ENCODE data around the gene KCNJ12. TPM values are rescaled to one million over a fixed set of nuclear protein-coding genes. Genes with fewer than 3 reads are reported as not detected.
"Not testable (repeated sequence)": the region's sequence is repeated elsewhere in the genome, so short reads cannot be mapped to it uniquely, and the experiment has no call there.

Gene KCNJ12
- total RNA-seq, 1 donor from 2014 or later = not detected

DNA sequence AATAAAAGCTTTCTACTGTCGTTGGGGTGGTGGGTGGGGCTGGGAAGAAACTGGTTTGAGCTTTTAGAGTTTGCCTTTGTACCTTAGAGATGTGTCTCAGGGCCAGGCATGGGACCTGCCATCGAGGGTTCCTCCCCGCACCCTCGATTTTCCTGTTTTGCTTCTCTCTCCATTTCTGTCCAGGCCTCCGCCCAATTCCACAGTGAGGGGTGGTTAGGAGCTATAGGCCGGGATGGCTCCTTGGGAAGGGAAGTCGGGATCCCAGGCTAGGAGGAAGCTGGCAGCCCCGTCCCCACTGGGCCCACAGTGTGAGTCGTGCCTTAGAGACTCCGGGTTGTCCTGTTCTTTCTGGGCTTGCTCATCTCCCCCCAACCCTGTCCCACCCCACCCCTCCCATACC, 41.2 kb downstream of the KCNJ12 start:
- intact Hi-C loops (cut with micrococcal nuclease); H3K27ac Mint-ChIP-seq; H3K27me3 Mint-ChIP-seq; CTCF ChIA-PET; DNase-seq; ATAC-seq (ENCODE audit: low read depth); H3K36me3 Mint-ChIP-seq (ENCODE audit: low read depth); H3K9me3 Mint-ChIP-seq; POLR2A ChIA-PET; H3K4me3 Mint-ChIP-seq; H3K4me1 Mint-ChIP-seq: not testable (repeated sequence)

DNA sequence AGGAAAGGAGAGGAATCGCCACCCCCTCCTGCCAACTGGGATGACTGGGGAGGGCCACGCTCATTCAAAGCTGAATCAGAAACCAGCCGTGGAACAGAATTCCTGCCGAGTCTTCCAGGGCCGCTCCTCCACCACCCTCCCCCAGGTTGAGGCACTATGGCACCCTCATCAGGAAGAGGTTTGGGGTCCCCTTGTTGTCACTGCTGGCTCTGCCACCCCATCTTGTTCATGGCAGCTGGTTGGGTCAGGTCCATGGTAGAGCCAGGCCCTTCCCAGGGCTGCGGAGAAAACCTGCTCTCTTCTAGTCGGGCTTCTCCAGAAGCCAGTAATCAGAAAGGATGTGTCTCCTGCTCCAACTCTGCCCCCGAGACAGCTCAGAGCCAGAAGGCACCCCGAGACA, 41.8 kb downstream of the KCNJ12 start:
- POLR2A ChIA-PET = no interaction called here
- CTCF ChIA-PET = no interaction called here
- H3K36me3 Mint-ChIP-seq (ENCODE audit: low read depth) = no peaks in the 10 kb centered on the region
- intact Hi-C loops (cut with micrococcal nuclease) = no loop called here
- H3K27me3 Mint-ChIP-seq = no peaks in the 10 kb centered on the region
- TF ChIP-seq, protein P1, sequence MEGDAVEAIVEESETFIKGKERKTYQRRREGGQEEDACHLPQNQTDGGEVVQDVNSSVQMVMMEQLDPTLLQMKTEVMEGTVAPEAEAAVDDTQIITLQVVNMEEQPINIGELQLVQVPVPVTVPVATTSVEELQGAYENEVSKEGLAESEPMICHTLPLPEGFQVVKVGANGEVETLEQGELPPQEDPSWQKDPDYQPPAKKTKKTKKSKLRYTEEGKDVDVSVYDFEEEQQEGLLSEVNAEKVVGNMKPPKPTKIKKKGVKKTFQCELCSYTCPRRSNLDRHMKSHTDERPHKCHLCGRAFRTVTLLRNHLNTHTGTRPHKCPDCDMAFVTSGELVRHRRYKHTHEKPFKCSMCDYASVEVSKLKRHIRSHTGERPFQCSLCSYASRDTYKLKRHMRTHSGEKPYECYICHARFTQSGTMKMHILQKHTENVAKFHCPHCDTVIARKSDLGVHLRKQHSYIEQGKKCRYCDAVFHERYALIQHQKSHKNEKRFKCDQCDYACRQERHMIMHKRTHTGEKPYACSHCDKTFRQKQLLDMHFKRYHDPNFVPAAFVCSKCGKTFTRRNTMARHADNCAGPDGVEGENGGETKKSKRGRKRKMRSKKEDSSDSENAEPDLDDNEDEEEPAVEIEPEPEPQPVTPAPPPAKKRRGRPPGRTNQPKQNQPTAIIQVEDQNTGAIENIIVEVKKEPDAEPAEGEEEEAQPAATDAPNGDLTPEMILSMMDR (IDR thresholded peaks at IDR 0.05) = no peak
- DNase-seq (no peak), ATAC-seq (ENCODE audit: low read depth) (no peak)
- H3K9me3 Mint-ChIP-seq = no peaks in the 10 kb centered on the region
- H3K27ac Mint-ChIP-seq = no peak overlapping the region
- H3K4me3 Mint-ChIP-seq = no peak overlapping the region
- H3K4me1 Mint-ChIP-seq = no peaks in the 10 kb centered on the region

DNA sequence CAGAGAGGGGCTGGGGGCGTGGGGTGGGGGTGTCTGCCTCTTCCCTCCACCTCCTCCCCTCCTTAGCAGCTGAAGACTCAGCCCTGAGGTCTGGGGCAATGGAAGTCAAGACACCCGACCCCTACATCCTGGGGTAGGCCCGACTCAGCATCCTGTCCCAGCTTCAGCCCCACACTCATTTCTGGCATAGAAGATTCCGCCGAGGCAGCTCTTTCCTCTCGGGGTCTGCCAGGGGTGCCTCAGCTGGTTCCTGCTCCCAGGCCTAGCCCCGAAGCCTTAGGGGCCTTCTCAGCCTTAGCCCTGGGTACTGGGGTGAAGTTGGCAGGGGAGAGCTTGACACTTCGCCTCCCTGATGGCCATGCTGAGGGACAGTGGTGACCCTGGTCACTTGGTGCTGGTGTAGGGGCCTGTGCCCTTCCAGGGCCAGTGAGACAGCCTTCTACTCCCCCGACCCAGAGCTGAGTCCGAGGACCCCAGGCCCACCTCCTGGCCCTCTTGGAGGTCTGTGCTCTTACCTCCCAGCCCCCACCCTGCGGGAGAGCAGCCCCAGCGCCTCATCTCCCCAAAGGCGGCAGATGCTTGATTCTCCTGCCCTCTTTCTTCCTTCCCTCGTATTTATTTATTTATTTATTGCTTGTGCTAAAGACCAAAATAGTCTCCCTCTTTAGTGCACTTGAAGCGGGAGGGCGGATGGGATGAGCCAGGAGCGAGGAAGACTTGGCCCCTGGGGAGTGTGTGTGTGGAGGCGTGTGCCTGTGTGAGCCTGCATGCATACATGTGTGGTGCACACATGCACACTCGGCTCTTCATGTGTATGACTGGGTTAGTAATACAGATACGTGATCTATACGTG, 42.5 kb downstream of the KCNJ12 start:
- no peak overlapping the region for H3K4me3 Mint-ChIP-seq
- no peak for DNase-seq

DNA sequence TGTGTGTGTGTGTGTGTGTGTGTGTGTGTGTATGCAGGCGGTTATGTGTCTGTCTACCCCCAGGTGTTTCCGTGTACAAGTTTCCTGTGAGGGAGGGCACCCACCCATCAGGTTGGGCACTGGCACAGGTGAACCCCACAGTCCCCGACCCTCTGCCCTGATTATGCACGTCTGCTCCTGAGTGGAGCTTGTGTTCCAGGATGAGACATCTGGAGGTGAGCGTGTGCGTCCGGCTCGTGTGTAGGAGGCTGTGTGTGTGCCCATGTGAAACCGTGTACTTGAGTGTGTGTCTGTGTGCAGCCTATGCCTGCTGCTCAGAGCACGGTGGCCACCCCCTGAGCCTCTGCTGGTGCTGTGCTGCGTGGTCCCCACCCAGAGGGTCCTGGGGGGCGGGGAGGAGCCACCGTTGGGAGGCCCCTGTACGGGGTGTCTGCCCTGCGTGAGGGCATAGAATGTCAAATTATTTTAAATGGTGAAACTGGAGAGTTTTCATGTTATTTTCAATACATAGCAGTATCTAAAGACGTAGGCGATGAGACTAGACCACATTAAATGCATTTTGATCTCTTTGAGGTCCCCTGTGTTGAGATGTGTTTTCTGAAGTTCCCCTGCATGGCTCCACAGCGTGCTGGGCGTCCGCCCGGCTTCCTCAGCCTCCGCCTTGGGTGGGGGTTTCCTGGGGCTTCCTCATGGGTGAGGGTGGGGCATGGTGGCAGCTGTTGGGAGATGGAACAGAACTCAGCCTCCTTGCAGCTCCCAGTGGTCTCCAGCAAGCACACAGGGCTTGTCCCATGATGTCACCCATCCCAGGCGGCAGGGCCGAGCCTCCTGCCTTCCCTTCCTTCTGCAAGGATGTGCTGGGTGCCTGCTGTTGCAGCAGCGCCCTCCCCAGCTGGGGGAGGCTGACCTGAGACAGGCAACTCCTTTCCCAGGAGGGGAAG, 43.4 kb downstream of the KCNJ12 start:
- no peaks in the 10 kb centered on the region for H3K36me3 Mint-ChIP-seq (ENCODE audit: low read depth)
- intact Hi-C loops (cut with micrococcal nuclease) = no loop called here
- no peak overlapping the region for H3K4me3 Mint-ChIP-seq
- H3K4me1 Mint-ChIP-seq = no peaks in the 10 kb centered on the region
- ChIA-PET CTCF (no interaction called here), POLR2A (no interaction called here)
- DNase-seq (no peak), ATAC-seq (ENCODE audit: low read depth) (no peak)
- TF ChIP-seq, protein P1 (IDR thresholded peaks at IDR 0.05) = no peak
- no peaks in the 10 kb centered on the region for H3K27me3 Mint-ChIP-seq
- H3K27ac Mint-ChIP-seq = no peak overlapping the region
- H3K9me3 Mint-ChIP-seq = no peaks in the 10 kb centered on the region

More for the DNA sequence above, 42.5 kb downstream of the KCNJ12 start:
- ChIA-PET POLR2A (no interaction called here), CTCF (no interaction called here)
- Mint-ChIP-seq H3K4me1 (no peaks in the 10 kb centered on the region), H3K36me3 (ENCODE audit: low read depth) (no peaks in the 10 kb centered on the region), H3K9me3 (no peaks in the 10 kb centered on the region), H3K27ac (no peak overlapping the region), H3K27me3 (no peaks in the 10 kb centered on the region)
- ATAC-seq (ENCODE audit: low read depth) = no peak
- TF ChIP-seq, protein P1 (IDR thresholded peaks at IDR 0.05) = no peak
- intact Hi-C loops (cut with micrococcal nuclease) = no loop called here

DNA sequence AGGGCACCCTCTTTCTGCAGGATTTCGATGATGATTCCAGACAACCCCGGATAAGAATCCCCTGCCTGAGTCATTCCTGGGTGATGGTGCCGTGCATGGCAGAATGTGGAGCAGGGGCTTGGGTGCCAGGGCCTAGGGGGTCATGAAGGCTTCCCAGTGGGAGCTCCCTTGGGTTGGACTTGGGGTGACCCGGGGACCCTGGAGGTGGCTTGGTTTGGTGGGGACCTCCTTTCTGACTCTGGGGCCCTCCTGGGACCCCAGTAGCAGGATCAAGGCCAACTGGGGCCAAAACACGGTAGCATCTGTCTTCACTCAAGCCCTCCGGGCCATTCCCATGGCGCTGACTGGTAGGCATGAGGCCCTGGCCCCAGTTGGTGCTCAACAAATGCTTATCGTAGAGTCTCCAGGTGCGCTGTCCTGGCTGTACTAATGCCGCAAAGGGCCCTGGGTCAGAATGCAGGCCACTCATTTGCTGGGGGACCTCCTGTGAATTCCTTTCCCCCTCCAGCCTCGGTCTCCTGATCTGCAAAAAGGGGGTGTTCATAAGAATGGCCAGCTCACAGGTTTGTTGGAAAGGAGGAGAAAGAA, 44.4 kb downstream of the KCNJ12 start:
- H3K27me3 Mint-ChIP-seq; DNase-seq; H3K4me3 Mint-ChIP-seq; ATAC-seq (ENCODE audit: low read depth); H3K36me3 Mint-ChIP-seq (ENCODE audit: low read depth); H3K27ac Mint-ChIP-seq; intact Hi-C loops (cut with micrococcal nuclease); CTCF ChIA-PET; H3K4me1 Mint-ChIP-seq; H3K9me3 Mint-ChIP-seq; POLR2A ChIA-PET: not testable (repeated sequence)

DNA sequence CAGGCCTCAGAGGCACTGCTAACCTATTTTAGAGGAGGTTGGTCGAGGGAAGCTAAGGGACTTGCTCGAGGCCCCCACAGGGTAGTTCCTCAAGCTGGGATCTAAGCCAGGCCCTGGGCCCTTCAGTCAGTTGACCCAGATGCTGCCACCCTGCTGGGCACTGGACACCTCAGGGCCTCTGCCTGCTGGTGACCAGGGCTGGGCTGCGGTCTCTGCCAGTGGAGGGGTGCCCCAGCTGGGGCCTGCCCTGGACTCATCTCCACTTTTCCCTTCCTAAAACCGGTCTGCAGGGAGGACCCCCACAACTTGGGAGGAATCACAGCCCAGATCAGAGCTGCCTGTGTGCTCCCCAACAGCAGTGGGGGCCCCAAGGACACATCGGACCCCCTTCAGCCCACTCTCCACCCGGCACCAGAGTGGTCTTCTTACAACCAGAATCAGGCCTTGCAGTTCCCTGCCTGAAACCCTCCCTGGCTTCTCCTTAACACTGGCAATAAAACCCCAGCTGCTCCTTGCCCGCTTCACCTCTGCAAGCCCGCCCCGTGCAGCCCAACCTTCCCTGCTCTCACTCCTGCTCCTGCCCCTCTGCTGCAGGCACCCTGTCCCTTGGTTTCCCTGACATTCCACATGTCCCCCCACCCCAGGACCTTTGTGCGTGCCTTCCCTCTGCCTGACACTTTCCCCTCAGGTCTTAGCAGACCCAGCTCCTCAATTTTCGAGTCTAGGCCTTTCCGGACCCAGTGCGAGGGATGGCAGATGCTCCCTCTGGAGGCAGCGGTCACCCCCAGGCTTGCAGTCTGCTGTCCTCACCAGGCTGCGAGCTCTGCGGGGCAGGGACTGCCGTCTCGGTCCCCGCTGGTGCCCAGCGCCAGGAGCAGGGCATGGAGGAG, 45.5 kb downstream of the KCNJ12 start:
- H3K36me3 Mint-ChIP-seq (ENCODE audit: low read depth); ATAC-seq (ENCODE audit: low read depth); CTCF ChIA-PET; DNase-seq; POLR2A ChIA-PET; H3K27ac Mint-ChIP-seq; H3K4me1 Mint-ChIP-seq; H3K4me3 Mint-ChIP-seq; H3K27me3 Mint-ChIP-seq; H3K9me3 Mint-ChIP-seq; intact Hi-C loops (cut with micrococcal nuclease): not testable (repeated sequence)

DNA sequence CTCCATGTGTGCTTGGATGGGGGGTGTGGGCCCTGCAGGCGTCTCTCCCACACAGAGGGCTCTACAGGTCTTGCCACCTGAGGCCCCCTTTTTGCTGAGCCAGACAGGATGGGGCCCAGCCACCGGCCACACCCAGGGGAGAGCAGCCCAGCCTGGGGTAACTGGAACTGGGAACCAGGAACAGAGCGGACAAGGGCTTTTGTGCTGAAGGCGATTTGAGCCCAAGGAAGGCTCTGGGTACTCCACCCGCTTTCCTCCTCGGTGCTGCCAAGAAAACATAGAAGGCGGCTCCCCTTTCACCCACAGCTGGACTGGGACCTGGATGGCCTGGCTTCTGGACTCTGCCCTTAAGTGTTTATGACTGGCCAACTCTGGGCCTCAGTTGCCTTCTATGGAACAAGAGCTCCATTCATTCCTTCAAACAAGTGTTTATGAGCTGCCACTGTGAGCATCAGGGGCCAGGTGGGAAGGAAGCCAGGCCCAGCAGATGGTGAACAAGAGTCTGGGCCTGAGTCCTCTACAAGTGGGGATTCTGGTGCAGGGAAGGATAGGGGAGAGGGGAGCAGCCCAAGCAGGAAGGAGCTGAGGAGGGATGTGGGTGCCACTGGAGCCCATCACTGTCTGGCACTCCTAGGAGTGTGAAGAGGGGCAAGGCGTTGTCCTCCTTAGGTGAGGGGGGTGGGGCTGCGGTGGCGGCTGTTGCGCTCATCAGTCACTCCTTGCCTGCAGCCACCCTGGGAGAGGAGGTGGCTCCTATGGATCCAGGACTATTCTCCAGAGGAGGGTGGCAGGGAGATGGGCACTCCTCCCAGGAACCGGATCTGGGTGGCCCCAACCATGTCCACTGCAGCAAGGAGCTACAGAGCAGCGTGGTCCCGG, 46.4 kb downstream of the KCNJ12 start:
- ATAC-seq (ENCODE audit: low read depth); DNase-seq; H3K4me1 Mint-ChIP-seq; intact Hi-C loops (cut with micrococcal nuclease); H3K36me3 Mint-ChIP-seq (ENCODE audit: low read depth); POLR2A ChIA-PET; H3K4me3 Mint-ChIP-seq; H3K9me3 Mint-ChIP-seq; H3K27ac Mint-ChIP-seq; H3K27me3 Mint-ChIP-seq; CTCF ChIA-PET: not testable (repeated sequence)

DNA sequence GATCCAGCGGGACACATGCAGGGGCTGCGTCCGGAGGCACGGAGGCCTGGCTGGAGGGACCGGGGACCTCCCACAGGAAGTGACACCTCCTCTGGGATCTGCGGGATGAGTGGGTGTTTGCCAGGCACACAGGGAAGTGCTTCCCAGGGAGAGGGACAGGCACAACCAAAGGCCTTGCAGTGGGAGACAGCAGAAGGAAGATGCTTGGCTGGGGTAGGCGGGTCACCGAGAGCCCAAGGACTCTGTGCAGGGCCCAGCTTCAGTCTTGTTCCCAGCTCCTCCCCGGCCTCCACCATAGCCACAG, 47.0 kb downstream of the KCNJ12 start:
- H3K4me3 Mint-ChIP-seq; H3K27ac Mint-ChIP-seq; CTCF ChIA-PET; ATAC-seq (ENCODE audit: low read depth); H3K36me3 Mint-ChIP-seq (ENCODE audit: low read depth); H3K4me1 Mint-ChIP-seq; DNase-seq; POLR2A ChIA-PET; H3K27me3 Mint-ChIP-seq; intact Hi-C loops (cut with micrococcal nuclease); H3K9me3 Mint-ChIP-seq: not testable (repeated sequence)

Data from activated B cell treated with CpG ODN at 0.5 μM for 24 hours (primary cell).